SKM-1 treated with dmso at 0.1 percent for 144 hours (cell line): ENCODE measurements around the gene TRPM7.
"Not testable (repeated sequence)": the region's sequence is repeated elsewhere in the genome, so short reads cannot be mapped to it uniquely, and the experiment has no call there.

Source experiments
- DNase-seq: peaks from one replicate; lab custom pipeline; 2025; ENCODE audit not compliant: unreplicated experiment; lab: John Stamatoyannopoulos, UW

The TRPM7 gene

GRCh38 chr15:50670115-50670514, 16.5 kb downstream of the TRPM7 start:
- no peak for DNase-seq

DNA sequence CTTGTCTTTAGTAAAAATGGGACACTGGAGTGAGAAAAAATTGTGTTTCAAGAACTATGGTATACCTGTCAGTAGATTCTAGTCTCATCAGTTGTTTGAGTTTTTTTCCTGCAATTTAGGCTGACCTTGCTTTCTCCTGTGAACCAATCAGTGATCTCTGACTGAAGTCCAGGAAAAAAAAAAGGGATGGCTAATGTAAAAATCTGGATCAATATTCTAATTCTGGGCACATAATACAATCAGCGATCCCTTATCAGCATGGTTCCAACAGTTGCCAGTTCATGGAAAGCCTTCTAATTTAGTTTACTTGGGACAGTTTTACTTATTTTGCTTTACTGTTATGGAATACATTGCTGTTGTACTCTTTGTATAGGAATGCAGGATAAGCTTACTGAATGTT, 17.0 kb downstream of the TRPM7 start:
- DNase-seq: no peak

DNA sequence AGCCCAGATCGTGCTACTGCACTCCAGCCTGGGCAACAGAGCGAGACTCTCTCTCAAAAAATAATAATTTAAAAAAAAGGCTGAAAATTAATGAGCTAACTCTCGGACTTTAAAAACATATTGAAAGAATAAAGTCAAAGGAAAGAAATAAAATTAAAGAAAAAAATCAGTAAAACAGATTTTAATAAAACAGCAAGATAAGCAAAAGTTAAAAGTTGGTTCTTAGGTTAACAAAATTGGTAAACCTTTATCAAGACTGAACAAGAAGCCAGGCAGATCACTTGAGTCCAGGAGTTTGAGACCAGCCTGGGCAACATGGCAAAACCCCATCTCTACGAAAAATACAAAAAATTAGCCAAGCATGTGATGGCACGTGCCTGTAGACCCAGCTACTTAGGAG, 20.7 kb downstream of the TRPM7 start:
- DNase-seq: no peak

DNA sequence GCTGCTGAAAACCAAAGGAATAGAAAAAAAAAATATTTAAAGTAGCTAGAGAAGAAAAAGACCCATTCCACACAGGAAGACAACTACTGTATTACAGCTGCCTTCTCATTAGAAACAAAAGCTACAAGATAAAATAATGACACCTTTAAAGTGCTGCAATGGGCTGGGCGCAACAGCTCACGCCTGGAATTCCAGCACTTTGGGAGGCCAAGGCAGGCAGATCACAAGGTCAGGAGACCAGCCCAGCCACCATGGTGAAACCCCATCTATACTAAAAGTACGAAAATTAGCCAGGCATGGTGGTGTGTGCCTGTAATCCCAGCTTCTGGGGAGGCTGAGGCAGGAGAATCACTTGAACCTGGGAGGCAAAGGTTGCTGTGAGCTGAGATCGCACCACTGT, 31.0 kb downstream of the TRPM7 start:
- DNase-seq: no peak

DNA sequence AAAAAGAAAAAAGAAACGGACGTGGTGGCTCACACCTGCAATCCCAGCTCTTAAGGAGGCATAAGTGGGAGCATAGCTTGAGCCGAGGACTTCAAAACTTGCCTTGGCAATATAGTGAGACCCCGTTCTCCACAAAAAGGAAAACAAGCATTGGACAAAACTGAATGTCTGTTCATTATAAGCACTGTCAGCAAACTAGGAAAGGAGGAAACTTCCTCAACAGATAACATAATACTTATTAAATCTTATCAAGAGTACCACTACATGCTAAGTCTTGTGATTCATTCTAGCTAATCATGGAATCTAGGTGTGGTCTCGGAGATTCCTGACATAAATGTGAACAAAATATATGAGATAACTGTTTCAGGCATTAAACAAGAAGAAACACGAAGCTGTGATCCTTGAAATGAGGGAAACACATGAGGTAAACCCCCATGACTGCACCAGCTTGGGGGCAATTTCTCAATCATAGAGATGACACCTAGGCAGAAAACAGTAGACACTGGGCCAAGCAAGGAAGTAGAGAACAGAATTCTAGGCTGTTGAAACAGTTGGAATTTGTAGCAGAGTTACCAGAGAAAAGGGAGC, 33.3 kb downstream of the TRPM7 start:
- no peak for DNase-seq

DNA sequence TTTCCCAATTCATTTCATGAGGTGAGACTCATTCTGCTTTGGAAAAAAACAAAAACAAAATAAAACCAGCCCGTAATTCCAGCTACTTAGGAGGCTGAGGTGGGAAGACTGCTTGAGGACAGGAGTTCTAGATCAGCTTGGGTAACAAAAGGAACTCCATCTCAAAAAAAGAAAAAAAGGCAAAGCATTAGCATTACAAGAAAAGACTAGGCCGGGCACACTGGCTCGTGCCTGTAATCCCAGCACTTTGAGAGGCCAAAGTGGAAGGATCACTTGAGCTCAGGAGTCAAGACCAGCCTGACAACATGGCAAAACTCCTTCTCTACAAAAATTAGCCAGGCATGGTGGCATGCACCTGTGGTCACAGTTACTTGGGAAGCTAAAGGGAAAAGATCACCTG, 33.9 kb downstream of the TRPM7 start:
- DNase-seq: no peak

DNA sequence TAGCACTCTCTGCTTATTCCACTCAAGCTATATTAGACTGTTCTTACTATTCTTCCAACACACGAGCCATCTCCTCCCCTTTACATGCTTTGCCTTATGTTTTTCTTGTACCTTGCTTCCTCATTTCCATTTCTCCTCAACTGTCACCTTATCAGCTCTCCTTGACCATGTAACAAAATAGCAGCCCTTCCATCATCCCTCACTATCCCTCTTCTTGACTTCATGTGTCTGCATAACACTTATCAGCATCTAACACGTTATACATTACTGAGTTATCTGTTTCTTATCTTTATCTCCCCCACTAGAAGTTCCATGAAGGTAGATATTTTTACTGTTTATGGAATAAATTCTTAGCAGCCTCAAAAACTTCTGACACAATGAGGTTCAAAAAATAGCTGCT, 45.3 kb downstream of the TRPM7 start:
- no peak for DNase-seq

- DNase-seq: no peak
Observed at GRCh38 chr15:50636146-50636545, 50.5 kb downstream of the TRPM7 start.

- no peak for DNase-seq
Observed at GRCh38 chr15:50633653-50634052, 52.9 kb downstream of the TRPM7 start.

- DNase-seq: no peak
Observed at GRCh38 chr15:50628421-50628820, 58.2 kb downstream of the TRPM7 start.

- no peak for DNase-seq
Observed at GRCh38 chr15:50627351-50628055, 59.1 kb downstream of the TRPM7 start.

DNA sequence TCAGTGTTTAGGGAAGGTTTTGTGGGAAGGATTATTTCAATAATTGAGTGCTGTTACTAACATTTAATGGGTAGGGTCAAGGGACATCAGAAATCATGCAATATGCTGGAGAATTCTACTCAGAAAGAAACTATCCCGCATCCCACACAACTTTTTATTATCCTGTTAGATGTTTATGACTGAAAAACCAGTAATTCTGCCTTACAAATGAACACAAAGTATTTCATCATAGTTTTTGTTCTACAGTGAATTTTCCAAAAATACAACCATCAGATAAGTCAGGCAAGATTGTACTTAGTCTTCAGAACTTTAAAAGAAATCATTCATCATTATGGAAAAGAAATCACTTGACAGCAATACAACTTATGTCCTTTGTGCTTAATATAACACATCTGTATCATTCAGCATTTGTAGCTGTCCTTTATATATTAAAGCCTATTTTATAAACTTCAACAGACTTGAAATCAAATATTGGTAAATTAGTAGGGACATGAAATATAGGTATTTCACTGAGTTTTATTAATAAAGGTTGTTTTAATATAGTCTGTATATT, 61.9 kb downstream of the TRPM7 start:
- DNase-seq: no peak

GRCh38 chr15:50622361-50622943, 64.1 kb downstream of the TRPM7 start:
- not testable (repeated sequence) for DNase-seq

GRCh38 chr15:50616960-50617359, 69.6 kb downstream of the TRPM7 start:
- not testable (repeated sequence) for DNase-seq

DNA sequence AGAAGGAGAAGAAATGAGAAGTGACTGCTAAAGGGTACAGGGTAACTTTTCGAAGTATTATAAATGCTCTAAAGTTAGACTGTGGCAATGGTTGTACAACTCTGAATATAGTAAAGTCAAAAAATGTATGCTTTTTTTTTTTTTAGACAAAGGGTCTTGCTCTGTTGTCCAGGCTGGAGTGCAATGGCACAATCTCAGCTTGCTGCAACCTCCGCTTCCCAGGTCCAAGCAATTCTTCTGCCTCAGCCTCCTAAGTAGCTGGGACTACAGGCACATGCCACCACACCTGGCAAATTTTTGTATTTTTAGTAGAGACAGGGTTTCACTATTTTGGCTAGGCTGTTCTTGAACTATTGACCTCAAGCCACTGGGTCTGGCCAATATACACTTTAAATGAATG, 70.0 kb downstream of the TRPM7 start:
- DNase-seq: not testable (repeated sequence)

GRCh38 chr15:50613600-50613999, 73.0 kb downstream of the TRPM7 start:
- DNase-seq: no peak

DNA sequence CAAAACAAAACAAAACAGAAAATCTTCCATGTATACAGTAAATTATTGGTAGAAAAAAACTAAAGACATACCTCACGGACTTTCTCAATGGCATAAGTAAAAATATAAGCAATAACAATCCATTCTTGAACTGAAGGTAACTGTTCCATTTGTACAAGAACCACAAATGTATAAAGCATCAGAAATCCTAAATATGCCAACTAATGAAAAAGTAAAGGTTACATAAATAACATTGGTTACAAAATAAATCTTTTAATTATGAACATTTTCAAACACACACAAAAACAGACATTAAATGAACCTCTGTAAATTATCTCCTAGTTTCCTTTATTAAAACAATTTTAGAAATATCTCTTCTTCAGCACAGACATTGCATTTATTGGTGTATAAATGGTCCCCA, 79.5 kb downstream of the TRPM7 start:
- DNase-seq: no peak

DNA sequence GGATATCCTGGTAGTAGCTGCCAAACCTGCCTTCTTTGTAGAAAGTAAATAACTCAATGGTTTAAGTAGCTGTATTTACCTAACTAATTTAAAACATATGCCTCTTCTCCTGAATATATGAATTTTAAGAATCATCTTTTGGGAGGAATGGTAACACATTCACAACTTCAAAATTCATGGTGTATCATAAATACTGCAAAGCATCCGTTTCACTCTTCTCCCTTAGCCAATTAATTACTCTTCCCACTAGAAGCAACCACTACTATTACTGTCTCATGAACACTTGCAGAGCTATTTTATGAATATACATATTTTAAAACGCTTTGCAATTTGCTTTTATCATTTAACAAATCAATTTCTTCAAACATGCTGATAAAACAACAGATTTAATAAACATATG, 81.1 kb downstream of the TRPM7 start:
- no peak for DNase-seq

GRCh38 chr15:50602028-50602427, 84.6 kb downstream of the TRPM7 start:
- not testable (repeated sequence) for DNase-seq

GRCh38 chr15:50594311-50594710, 92.3 kb downstream of the TRPM7 start:
- no peak for DNase-seq

GRCh38 chr15:50593761-50594160, 92.8 kb downstream of the TRPM7 start:
- DNase-seq: no peak

DNA sequence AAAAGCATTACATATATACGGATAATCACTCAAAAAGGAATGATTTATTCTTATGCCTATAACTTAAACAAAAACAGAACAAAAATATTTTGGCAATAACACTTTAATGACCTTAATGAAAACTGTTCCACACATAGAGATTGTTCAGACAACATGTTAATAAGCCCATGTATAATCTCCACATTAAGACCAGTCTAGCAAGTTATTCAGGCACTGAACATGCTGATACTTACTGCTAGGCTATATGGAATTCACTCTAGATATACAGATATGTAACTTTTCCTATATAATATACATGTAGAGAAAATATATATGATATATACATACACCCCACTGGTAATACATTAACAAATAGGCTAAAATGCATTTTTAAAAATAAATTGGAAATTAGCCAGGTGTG, 96.3 kb downstream of the TRPM7 start:
- DNase-seq: no peak
